AG10803 (cell line): ENCODE results near the gene TRIM61.
"Not testable (repeated sequence)": the region's sequence is repeated elsewhere in the genome, so short reads cannot be mapped to it uniquely, and the experiment has no call there.

Experiments used
- DNase-seq: peaks from one replicate; pipeline ENCODE4 v3.0.0; 2010; ENCODE audit warnings: low read depth
- H3K4me3 ChIP-seq: 2 replicates; pipeline ENCODE4 v1.5.1; 2011; ENCODE audit warnings: mild to moderate bottlenecking, low read length, control low read depth
- TF ChIP-seq, protein P1 (sequence below): conservative IDR thresholded peaks from 2 replicates; pipeline ENCODE4 v1.5.1; 2011; ENCODE audit warnings: mild to moderate bottlenecking, low read length, control low read depth, inconsistent platforms

The TRIM61 gene

DNA sequence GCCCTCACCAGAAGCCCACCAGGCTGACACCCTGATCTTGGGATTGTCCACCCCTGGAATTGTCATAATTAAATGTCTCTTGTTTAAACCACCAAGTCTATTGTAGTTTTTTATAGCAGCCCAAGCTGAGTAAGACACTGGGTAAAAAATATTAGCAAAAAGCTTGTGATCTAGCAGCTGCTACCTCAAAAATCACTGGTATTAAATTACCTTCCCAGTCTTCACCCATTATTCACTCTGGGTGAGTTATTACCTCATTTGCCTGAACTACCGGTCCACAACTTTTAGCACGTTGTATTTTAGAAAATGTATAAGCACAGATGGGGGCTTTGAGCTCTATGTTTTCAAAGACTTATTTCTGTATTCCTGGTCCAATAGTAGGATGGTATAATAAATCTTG lies 12.0 kb upstream of the TRIM61 start:
- TF ChIP-seq, protein P1, sequence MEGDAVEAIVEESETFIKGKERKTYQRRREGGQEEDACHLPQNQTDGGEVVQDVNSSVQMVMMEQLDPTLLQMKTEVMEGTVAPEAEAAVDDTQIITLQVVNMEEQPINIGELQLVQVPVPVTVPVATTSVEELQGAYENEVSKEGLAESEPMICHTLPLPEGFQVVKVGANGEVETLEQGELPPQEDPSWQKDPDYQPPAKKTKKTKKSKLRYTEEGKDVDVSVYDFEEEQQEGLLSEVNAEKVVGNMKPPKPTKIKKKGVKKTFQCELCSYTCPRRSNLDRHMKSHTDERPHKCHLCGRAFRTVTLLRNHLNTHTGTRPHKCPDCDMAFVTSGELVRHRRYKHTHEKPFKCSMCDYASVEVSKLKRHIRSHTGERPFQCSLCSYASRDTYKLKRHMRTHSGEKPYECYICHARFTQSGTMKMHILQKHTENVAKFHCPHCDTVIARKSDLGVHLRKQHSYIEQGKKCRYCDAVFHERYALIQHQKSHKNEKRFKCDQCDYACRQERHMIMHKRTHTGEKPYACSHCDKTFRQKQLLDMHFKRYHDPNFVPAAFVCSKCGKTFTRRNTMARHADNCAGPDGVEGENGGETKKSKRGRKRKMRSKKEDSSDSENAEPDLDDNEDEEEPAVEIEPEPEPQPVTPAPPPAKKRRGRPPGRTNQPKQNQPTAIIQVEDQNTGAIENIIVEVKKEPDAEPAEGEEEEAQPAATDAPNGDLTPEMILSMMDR: no peak
- DNase-seq: no peak
- H3K4me3 ChIP-seq: no peak overlapping the region

DNA sequence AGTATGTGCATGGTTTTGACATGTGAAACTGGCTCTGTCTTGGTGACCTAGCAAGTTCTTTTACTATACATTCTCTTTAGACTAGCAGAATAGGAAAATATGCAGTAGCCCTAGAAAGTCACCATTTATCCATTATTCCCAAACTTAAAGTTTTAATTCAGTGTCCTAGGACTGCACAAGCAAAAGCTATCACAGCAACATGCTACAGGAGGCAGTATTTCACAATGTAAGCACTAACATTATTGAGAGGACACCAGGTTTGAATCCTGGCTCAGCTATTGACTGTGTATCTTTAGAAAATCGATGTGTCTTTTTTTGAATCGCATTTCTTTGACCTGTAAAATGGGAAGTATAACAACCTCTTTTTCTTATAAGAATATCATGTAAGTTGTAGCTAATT lies 5.5 kb downstream of the TRIM61 start:
- DNase-seq, H3K4me3 ChIP-seq: not testable (repeated sequence)

DNA sequence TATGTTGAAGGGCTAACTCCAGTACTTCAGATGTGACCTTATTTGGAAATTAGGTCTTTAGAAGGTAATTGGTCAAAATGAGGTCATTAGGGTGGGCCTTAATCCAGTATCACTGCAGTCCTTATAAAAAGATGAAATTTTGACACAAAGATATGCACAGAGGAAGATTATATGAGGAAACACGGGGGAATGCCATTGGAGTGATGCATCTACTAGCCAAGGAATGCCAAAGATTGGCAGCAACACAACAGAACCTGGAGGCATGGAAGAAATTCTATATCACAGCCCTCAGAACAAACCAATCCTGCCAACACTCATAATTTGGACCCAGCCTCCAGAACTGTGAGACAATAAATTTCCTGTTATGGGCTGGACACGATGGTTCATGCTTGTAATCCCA lies 17.6 kb downstream of the TRIM61 start:
- no peak overlapping the region for H3K4me3 ChIP-seq
- TF ChIP-seq, protein P1: no peak
- DNase-seq: peak; percentile 49

DNA sequence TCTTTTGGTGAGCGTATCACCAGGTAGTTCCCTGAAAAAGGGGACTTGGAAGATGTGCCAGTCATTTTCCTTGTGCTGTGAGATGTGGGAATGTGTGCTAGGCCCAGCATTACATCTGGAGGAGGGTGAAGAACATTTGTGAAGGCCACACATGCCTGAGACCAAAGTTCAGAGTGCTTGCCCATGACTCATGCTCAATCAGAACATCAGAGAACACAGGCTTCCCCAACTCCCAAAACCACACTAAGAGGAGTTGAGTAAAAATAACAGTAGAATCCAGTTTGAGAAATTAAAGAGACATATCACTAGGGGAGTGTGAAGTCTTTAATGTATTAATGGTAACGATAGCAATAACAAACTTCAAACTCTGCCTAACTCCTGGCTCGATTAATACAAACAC lies 18.0 kb downstream of the TRIM61 start:
- not testable (repeated sequence) for H3K4me3 ChIP-seq
- peak; percentile 50 for DNase-seq

DNA sequence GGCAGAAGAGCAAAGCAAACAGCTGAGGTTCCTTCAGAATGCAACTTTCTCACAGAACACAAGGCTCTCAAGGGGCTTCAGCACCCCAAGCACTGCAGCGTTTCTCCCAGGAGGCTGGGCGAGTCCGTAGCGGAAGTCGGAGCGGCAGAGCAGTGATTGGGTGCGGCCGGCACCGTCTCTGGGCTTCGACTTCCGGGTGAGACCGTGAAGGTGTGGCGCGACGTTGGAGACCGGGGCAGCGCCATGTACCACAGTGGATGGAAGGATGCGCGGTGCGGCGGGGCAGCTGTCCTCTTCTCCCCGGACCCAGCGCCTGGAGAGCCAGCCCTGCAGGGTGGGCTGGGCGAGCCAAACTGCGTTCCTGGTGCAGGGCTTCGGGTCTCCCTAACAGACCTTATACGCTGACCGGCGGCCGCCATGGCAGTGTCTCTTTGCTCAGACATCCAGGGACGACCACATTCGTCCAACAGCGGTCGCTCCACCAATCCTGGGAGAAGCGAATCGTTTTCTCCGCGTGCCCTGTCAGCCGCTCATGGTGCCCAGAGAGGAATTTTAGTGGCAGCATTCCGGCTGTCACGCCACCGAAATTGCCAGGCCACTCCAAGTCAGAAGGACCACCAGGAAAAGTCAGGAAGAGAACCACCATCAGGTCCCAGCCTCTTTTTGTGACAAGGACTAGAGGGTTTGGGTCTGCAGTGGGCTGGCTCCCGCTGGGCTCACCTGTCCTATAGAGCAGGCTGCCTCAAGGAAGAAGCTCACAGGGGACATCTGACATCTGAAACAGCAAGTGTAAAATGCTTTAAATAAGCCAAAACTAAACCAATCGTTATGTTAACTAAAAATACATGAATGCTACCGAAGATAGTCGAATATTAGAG lies 20.5 kb downstream of the TRIM61 start:
- peak overlapping the region; percentile 85 for H3K4me3 ChIP-seq
- DNase-seq: peak; percentile 71
- TF ChIP-seq, protein P1: no peak

DNA sequence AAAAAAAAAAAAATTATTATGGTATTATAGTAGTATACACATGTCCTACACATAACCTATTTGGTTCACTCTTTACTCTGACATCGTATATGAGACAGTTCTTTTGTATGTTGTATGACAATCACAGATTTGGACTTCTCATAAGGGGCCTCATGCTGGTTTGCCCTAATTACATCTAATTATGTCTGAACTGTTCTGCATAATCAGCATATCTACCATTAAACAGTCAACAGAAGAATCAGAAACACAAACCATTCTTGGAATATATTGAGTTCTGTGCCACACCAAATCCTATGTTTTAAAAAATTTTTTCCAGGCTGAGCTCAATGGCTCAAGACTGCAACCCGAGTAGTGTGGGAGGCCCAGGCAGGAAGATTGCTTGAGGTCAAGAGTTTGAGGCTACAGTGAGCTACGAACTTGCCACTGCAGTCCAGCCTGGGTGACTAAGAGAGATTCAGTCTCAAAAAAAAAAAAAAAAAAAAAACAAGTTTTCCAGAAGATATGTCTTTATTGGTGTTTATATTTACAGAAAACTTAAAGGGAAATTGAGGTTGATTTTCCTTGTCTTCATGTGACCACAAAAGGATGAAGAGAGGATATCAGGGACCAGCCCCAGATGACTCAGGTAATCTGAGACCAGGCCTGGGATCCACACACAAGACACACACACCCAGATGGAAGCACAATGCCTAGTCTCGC lies 22.2 kb downstream of the TRIM61 start:
- TF ChIP-seq, protein P1: no peak
- H3K4me3 ChIP-seq: no peak overlapping the region
- DNase-seq: no peak

DNA sequence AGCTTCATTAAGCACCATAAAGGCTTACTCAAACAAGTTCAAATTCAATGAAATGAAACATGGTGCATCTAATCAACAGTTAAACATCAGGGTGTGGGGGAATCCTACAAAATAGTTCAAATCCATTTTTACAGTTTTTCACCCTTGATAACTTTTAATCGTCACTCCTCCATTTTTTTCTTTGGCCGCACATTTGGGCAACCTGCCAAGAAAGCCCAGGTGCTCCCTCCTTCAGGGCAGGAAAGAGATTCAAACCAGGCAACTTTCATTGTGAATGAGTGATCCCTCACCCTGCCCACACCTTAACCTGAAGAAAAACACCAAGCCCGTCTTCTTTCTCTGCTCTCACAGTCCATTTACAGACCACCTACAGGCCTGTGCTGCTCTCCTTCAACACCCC lies 24.9 kb downstream of the TRIM61 start:
- TF ChIP-seq, protein P1: no peak
- H3K4me3 ChIP-seq: no peak overlapping the region
- DNase-seq: no peak

DNA sequence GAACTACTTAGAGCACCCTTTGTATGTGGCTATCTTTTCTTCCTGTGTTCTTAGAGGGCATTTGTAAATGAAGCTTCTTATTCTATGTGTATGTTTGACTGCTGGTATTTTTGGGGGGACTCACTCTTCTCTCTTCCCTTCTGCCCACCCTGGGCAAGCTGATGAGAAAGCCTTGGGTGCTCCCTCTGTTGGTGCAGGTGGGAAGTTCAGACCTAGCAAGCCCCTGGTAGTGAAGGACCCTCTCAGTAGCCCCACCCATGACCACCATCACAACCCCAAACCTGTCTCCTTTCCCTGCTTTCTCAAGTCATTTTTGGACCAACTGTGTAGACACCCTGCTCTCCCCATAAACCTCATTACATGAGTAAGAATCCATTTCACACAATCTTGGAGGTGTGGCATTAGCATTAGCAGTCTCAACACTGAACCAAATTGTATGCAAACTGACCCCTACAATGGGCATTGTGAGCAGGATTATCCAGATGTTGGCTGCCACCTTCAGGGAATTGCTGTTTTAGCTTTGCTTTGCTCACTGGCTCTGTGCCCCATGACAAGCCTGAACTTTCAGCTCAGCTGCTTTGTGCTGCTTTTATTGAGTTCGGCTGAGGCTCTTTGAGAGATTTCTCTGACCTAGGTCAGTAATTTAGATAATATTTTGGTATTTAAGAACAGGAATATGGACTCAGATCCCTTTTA lies 27.9 kb downstream of the TRIM61 start:
- no peak overlapping the region for H3K4me3 ChIP-seq
- peak; percentile 18 for DNase-seq
- TF ChIP-seq, protein P1: peak; percentile 16; the same call in 1 of the 2 replicates
